Neutrophil (primary cell): Measurements from ENCODE around the gene ADCY4.

ENCODE experiments used
- H3K27ac ChIP-seq: fragments of 200-600 bp; sonication (generic); 2 replicates; pipeline ENCODE4 v1.5.1; 2016; ENCODE audit warnings: mild to moderate bottlenecking, moderate library complexity
- H3K27me3 ChIP-seq: fragments of 200-600 bp; sonication (generic); 2 replicates; pipeline ENCODE4 v1.6.0; 2016; ENCODE audit warnings: mild to moderate bottlenecking
- H3K36me3 ChIP-seq: fragments of 200-600 bp; sonication (generic); 2 replicates; pipeline ENCODE4 v1.5.1; 2017
- H3K4me1 ChIP-seq, 2 experiments: fragments of 200-600 bp in 1 of 2; sonication (generic) in 1 of 2; 1 replicate in 1 of 2; 2 replicates in 1 of 2; pipeline versions ENCODE4 v1.5.1 to v1.6.1; 2013 to 2016; ENCODE audit warnings: low read depth in 1 of 2, low read length in 1 of 2, mild to moderate bottlenecking in 1 of 2, moderate library complexity in 1 of 2; ENCODE audit not compliant: control insufficient read depth in 1 of 2, insufficient read depth in 1 of 2
- H3K4me3 ChIP-seq, 2 experiments: fragments of 200-600 bp in 1 of 2; sonication (generic) in 1 of 2; 1 replicate in 1 of 2; 2 replicates in 1 of 2; pipeline ENCODE4 v1.5.1; 2013 to 2016; ENCODE audit warnings: low read depth in 1 of 2, low read length in 1 of 2, mild to moderate bottlenecking in 1 of 2, moderate library complexity in 1 of 2
- H3K9me3 ChIP-seq: fragments of 200-600 bp; sonication (generic); 2 replicates; pipeline ENCODE4 v1.5.1; 2016
- TF ChIP-seq, protein P1 (sequence below): fragments of 200-600 bp; sonication (generic); IDR thresholded peaks from 2 replicates; pipeline ENCODE4 v1.5.1; 2016; ENCODE audit warnings: antibody characterized with exemption

Gene ADCY4

GRCh38 chr14:24289649-24290280, 45.1 kb downstream of the ADCY4 start:
- TF ChIP-seq, protein P1, sequence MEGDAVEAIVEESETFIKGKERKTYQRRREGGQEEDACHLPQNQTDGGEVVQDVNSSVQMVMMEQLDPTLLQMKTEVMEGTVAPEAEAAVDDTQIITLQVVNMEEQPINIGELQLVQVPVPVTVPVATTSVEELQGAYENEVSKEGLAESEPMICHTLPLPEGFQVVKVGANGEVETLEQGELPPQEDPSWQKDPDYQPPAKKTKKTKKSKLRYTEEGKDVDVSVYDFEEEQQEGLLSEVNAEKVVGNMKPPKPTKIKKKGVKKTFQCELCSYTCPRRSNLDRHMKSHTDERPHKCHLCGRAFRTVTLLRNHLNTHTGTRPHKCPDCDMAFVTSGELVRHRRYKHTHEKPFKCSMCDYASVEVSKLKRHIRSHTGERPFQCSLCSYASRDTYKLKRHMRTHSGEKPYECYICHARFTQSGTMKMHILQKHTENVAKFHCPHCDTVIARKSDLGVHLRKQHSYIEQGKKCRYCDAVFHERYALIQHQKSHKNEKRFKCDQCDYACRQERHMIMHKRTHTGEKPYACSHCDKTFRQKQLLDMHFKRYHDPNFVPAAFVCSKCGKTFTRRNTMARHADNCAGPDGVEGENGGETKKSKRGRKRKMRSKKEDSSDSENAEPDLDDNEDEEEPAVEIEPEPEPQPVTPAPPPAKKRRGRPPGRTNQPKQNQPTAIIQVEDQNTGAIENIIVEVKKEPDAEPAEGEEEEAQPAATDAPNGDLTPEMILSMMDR: no peak
- no peaks in the 10 kb centered on the region for H3K4me1 ChIP-seq

DNA sequence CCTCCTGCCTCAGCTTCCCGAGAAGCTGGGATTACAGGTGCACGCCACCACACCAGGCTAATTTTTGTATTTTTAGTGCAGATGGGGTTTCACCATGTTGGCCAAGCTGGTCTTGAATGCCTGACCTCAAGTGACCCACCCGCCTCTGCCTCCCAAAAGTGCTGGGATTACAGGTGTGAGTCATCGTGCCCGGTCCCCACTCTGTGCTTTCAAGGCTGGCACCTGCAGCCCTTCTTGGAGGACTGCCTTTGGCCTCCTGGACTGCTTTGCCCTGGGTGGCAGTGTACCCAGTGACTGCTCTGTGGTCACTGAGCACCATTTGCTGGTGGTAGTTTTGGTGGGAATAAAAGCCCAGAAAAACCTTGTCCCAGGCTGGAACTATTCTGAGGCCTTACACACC, 47.9 kb downstream of the ADCY4 start:
- TF ChIP-seq, protein P1: no peak
- Histone ChIP-seq H3K36me3 (peaks cover 29% of the 10 kb centered on the region), H3K27ac (no peak overlapping the region), H3K4me3 (no peak overlapping the region), H3K27me3 (no peaks in the 10 kb centered on the region), H3K9me3 (no peaks in the 10 kb centered on the region), H3K4me1 (peaks cover 6 to 10% of the 10 kb centered on the region in 2 experiments)

More at GRCh38 chr14:24289649-24290280, 45.1 kb downstream of the ADCY4 start:
- Histone ChIP-seq H3K4me3 (no peak overlapping the region), H3K9me3 (no peaks in the 10 kb centered on the region), H3K36me3 (peaks cover 48% of the 10 kb centered on the region), H3K27me3 (no peaks in the 10 kb centered on the region), H3K27ac (no peak overlapping the region)

DNA sequence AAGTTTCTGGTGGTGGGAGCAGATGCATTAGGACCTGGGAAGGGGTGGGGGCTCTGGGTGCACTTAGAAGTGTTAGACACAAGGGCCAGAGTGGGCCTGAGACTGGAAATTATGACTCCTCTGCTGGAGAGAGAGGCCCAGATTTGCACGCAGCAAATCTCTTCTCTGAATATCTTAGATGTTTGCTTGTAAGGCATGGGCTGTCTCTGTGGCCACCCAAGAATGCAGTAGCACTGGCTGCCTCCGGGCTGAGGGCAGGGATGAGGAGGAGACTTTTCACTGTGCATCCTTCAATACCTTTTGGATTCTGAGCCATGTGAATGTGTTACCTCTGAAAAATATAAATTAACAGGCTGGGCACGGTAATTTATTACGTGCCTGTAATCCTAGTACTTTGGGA, 49.5 kb downstream of the ADCY4 start:
- Histone ChIP-seq H3K27ac (no peak overlapping the region), H3K4me1 (peaks cover 22 to 26% of the 10 kb centered on the region in 2 experiments), H3K4me3 (no peak overlapping the region), H3K27me3 (no peaks in the 10 kb centered on the region), H3K9me3 (no peaks in the 10 kb centered on the region), H3K36me3 (peaks cover 12% of the 10 kb centered on the region)
- TF ChIP-seq, protein P1: no peak

DNA sequence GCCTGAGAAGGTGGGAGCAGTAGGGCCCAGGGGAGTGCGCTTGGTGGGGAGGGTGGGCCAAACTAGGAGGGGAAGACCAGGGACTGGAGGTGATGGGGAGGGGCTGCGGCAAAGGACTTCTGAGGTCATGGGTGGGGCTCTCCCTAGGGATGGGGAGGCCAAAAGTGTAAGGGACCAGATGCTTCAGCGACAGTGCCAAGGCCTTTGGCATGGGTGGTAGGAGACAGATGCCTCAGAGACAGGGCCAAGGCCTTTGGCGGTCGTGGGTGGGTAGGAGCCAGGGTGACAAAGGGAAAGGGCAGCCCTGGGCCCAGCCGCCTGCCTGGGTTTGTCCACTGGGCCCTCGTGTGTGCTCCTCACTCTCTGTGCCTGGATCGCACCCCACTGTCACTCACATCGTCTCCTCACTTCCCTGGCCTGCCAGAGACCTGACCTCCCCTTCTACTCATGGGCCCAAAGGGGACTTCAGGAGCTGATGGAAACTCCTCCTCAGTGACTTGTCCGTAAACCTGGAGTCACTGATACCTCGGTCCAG, 50.3 kb downstream of the ADCY4 start:
- Histone ChIP-seq H3K4me3 (no peak overlapping the region), H3K4me1 (peaks cover 30 to 34% of the 10 kb centered on the region in 2 experiments), H3K36me3 (peaks cover 5% of the 10 kb centered on the region), H3K9me3 (no peaks in the 10 kb centered on the region), H3K27me3 (no peaks in the 10 kb centered on the region), H3K27ac (no peak overlapping the region)
- TF ChIP-seq, protein P1: no peak

- Histone ChIP-seq H3K4me3 (no peak overlapping the region), H3K27ac (no peak overlapping the region)
- TF ChIP-seq, protein P1: no peak
Measured at GRCh38 chr14:24283796-24284460, 50.9 kb downstream of the ADCY4 start.

More at GRCh38 chr14:24283796-24284460, 50.9 kb downstream of the ADCY4 start:
- Histone ChIP-seq H3K4me1 (peaks cover 37 to 40% of the 10 kb centered on the region in 2 experiments), H3K36me3 (no peaks in the 10 kb centered on the region), H3K9me3 (no peaks in the 10 kb centered on the region), H3K27me3 (no peaks in the 10 kb centered on the region)
